Aorta (tissue), 5 donors: ENCODE results near the gene NDEL1. TPM values are rescaled to one million over a fixed set of nuclear protein-coding genes. Genes with fewer than 3 reads are reported as not detected.

Experiments used
- ATAC-seq: fragments of 200-7000 bp; cut with Tn5 transposase; one replicate; pipeline ENCODE4 v1.9.1; 2022; ENCODE audit warnings: moderate library complexity; ENCODE audit not compliant: low FRiP score
- DNase-seq, 2 donors: peaks; one replicate each; pipeline ENCODE4 v3.0.0-alpha.2; 2020
- H3K27ac ChIP-seq, 2 donors: one replicate each; pipeline ENCODE4 v1.5.1; 2013; ENCODE audit warnings: low read length in 2 of 2, mild to moderate bottlenecking in 2 of 2, moderate library complexity in 2 of 2, control low read depth in 1 of 2, inconsistent platforms in 1 of 2, low read depth in 1 of 2
- H3K27me3 ChIP-seq, 2 donors: one replicate each; pipeline ENCODE4 v1.6.1; 2013; ENCODE audit warnings: control low read depth in 1 of 2, low read length in 1 of 2, mild to moderate bottlenecking in 1 of 2, moderate library complexity in 1 of 2; ENCODE audit not compliant: insufficient read depth in 2 of 2, control insufficient read depth in 1 of 2
- H3K36me3 ChIP-seq, 2 donors: one replicate each; pipeline ENCODE4 v1.6.1; 2013; ENCODE audit warnings: control low read depth in 1 of 2, low read length in 1 of 2, mild to moderate bottlenecking in 1 of 2; ENCODE audit not compliant: insufficient read depth in 2 of 2, control insufficient read depth in 1 of 2
- H3K4me1 ChIP-seq, 2 donors: one replicate each; pipeline ENCODE4 v1.6.1; 2013; ENCODE audit warnings: low read length in 2 of 2, control low read depth in 1 of 2, mild to moderate bottlenecking in 1 of 2, moderate library complexity in 1 of 2; ENCODE audit not compliant: insufficient read depth in 2 of 2, control insufficient read depth in 1 of 2
- H3K4me3 ChIP-seq, 2 donors: one replicate each; pipeline ENCODE4 v1.5.1; 2013; ENCODE audit warnings: low read length in 2 of 2, control low read depth in 1 of 2, mild to moderate bottlenecking in 1 of 2
- H3K9me3 ChIP-seq: one replicate; pipeline ENCODE4 v1.6.1; 2013; ENCODE audit warnings: mild to moderate bottlenecking, low read length; ENCODE audit not compliant: control insufficient read depth
- WGBS, 2 donors: extraction: QIAGEN DNeasy Blood & Tissue Kit; methylation state at CpG; one replicate each; pipeline ENCODE4 v1.1.7; 2013; 5-methylcytosine and 5-hydroxymethylcytosine counted together
- intact Hi-C, 2 donors: fragments of 100-400 bp; cut with DNase I; formaldehyde crosslinking; loops; one replicate each; pipeline versions ENCODE4 v1.14.2 to v1.15.0; 2022
- polyA plus RNA-seq, 2 donors: library from polyadenylated mRNA; stranded (reverse); fragments of 200-250 nt; gene quantifications; one replicate each; pipeline ENCODE4 v1.2.3, GENCODE V29; 2013
- total RNA-seq, 2 donors: library from RNA; stranded (reverse); fragmentation: NEBNext Ultra II Directional; extraction: Animal tissue kit (Norgen Biotek cat#: 25700); gene quantifications; one replicate each; pipeline ENCODE4 v1.2.1, GENCODE V29; 2021
- donor health status: healthy with polysubstance abuse.
- donor health status: Bipolar disorder and iron deficiency.
- donor health status: DM: no; HTN: no; CAD: no.
- donor health status: DM: no; HTN: no; CAD: no.
- donor health status: DM: yes; HTN: yes; CAD: no.

NDEL1 gene
- total and polyA plus RNA-seq, 4 donors, result 52.3 to 135 (median 94.6) TPM

DNA sequence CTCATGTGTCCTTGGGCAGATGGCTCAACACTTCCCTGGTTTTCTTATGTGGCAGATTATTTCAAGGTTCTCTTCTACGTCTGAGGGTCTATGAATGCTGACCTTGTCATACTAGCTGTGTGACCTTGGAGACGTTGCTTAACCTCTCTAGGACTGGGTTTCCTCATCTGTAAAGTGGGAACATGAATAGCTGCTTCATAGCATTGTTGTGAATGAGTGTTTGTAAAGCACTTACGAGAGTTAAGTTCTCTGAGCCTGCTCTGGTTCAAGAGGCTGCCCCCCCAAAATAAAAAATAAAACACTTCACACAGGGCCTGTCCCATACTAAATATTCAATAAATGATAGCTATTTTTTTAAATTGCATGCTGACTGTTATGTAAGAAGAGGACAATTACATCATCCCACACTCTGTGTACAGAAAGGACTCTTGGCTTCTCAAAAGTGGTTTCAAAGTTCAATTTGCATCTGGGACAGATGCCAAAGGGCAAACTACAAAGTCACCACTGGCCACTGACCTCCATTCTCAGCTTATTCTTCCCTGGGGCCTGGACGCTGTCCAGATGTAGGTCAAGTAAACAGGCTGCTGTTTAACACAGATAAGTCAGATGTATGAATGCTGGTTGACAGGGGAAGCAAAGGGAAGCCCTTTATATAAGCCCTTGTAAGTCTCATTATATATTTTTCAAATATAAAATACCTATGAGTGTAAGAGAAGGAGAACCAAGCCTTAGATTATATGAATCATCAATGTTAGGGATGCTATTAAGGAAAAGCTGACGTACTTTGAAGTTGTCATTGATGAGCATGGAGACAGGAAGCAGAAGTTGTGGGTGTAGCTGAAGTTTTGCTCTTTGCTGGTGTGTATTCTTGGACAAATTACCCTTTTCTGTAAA, 15.4 kb upstream of the NDEL1 start:
- no peaks in the 10 kb centered on the region for H3K36me3 ChIP-seq
- intact Hi-C loops, result no loop called here
- no peak overlapping the region for H3K4me3 ChIP-seq
- WGBS, 2 donors, result 59 to 70% methylated on average over 5 of the region's 5 CpGs
- peak in 1 of 2 donors; percentile 59 for DNase-seq
- H3K27ac ChIP-seq, result no peak overlapping the region
- H3K27me3 ChIP-seq, result no peaks in the 10 kb centered on the region
- no peaks in the 10 kb centered on the region for H3K9me3 ChIP-seq
- ATAC-seq, result peak; percentile 48
- H3K4me1 ChIP-seq, result no peaks in the 10 kb centered on the region

DNA sequence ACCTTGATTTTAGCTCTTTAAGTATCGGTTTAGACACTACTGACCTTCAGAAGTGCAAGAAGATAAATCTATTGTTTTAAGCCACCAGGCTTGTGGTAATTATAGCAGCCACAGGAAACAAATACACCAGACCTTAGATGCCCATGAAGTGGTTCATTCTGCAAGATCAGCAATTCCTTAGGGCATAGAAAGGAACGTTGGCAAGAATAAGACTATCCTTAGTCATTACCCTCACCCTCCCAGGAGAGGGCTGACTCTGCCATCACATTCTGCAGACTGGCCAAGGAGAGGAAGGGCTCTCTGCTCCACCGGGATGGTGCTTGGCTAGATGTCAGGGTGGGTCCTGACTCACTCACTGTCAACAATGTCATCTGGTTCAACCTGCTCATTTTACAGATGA, 14.1 kb upstream of the NDEL1 start:
- 32 to 34% methylated on average over 3 of the region's 3 CpGs for WGBS, 2 donors
- intact Hi-C loops, result no loop called here
- Histone ChIP-seq H3K4me1 (no peaks in the 10 kb centered on the region), H3K27me3 (no peaks in the 10 kb centered on the region), H3K27ac (no peak overlapping the region), H3K4me3 (no peak overlapping the region), H3K9me3 (no peaks in the 10 kb centered on the region), H3K36me3 (no peaks in the 10 kb centered on the region)
- ATAC-seq (no peak), DNase-seq (no peak)

DNA sequence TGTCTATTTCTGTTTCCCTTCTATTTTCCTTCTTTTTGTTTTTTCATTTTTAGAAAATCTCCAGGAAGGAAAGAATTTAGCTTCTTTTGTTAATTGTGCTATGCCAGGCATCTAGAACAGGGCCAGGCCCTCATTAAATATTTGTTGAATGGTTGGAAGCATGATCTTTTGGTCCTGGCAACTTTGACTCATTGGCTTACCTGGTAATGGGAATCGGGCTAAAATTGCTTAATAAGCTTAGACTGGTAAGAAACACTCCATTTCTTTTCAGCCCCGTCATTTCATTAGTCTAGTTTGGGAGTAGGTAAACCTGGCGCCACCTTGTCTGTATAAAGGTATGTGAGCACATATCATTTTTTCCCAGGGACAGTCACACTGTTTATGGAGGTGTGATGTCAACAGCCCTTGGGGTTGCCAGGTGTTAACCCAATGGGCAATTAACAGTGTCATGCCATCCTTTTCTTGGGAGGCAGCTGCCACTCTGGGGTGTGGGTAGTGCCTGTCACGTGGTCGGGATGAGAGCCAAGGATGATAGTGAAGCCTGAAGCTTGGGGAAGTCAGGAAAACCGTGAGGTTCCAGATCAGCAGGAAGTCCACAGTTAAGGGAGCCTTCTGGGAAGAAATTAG, 9.5 kb upstream of the NDEL1 start:
- WGBS, 2 donors, result 74 to 83% methylated on average over 6 of the region's 6 CpGs
- Histone ChIP-seq H3K4me3 (no peak overlapping the region), H3K27me3 (no peaks in the 10 kb centered on the region), H3K4me1 (no peaks in the 10 kb centered on the region), H3K36me3 (no peaks in the 10 kb centered on the region), H3K9me3 (no peaks in the 10 kb centered on the region), H3K27ac (no peak overlapping the region)
- no peak for DNase-seq
- ATAC-seq, result no peak
- intact Hi-C loops, result no loop called here

DNA sequence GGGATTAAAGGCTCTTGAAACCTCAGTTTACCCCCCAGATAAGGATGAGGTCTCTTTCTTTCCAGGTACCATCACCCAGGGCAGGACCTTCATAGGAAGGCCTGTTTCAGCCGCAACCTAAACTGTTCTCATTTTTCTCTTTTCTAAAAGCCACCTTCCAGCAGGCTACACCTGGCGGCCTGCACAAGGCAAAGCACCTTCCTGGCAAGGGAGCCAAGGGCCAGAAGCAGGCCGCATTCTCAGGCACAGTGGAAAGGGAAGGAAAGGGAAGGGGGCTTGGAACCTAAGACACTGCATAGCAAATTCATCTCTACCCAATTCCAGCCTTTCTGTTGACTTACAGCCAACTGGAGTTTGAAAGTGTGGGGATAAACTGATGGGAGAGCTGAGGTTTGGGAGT, 8.9 kb upstream of the NDEL1 start:
- Histone ChIP-seq H3K27me3 (no peaks in the 10 kb centered on the region), H3K9me3 (no peaks in the 10 kb centered on the region), H3K36me3 (no peaks in the 10 kb centered on the region), H3K4me1 (no peaks in the 10 kb centered on the region), H3K27ac (no peak overlapping the region), H3K4me3 (no peak overlapping the region)
- ATAC-seq, result no peak
- intact Hi-C loops, result no loop called here
- 96 to 98% methylated on average over 3 of the region's 3 CpGs for WGBS, 2 donors
- no peak for DNase-seq

DNA sequence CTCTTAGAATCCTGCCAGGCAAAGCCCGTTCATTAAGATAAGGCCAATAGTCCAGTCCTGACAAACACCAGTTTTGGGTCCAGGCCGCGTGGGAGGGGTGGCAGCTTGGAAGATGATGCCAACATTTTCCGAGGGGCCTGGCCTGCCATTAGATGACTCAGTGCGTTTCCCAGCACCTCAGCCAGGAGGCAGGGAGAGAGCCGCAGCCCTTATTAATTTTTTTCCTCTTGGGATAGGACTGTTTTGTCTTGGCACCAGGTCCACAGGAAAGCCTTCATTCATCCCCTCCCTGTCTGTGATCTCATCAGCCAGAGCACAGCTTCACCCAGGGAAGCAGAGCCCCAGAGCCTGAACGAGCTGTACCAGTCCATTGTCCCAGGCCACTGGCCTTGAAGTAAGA, 4.7 kb upstream of the NDEL1 start:
- DNase-seq (peak; percentile 93 to 96), ATAC-seq (peak; percentile 72)
- H3K36me3 ChIP-seq, result no peaks in the 10 kb centered on the region
- H3K9me3 ChIP-seq, result no peaks in the 10 kb centered on the region
- peak overlapping the region; percentile 64 to 95 for H3K27ac ChIP-seq
- no peaks in the 10 kb centered on the region for H3K4me1 ChIP-seq
- no peaks in the 10 kb centered on the region for H3K27me3 ChIP-seq
- WGBS, 2 donors, result 1 to 5% methylated on average over 7 of the region's 7 CpGs
- H3K4me3 ChIP-seq, result no peak overlapping the region
- intact Hi-C loops, result loop anchor here in 1 of 2 donors (10.0 kb wide), 1 partner anchor 54 kb away; no protein-coding TSS in a partner anchor

DNA sequence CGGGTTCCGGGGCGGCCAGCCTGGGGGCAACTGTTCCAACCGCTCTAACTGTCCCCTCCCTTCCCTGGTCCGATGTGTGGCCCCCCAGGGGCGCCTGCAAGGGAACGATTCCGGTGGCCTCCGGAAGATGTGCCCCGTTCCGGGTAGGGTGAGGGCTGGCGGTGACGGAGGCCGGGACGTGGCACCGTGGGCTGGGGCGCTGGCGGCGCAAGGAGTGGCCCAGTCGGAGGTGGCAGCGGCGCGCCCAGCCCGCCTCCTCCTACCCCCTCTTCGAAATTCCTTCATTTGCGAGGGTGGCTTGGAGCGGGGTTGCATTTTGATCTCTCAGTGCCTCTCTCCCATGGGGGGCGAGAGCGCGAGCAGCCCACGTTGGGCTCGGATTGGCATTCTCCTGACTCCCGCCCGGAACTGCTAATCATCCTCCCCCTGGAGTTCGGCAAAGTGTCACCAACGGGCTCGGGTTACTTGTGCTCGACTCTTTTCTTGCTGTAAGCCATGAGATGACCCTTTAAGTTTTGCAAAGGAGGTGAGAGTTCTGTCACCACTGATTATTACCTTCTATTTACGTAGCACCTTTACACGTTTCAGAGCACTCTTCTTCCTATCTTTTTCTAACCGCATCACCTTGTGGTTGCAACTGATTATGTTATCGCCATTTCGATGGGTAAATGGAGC, 622 bp downstream of the NDEL1 start:
- Histone ChIP-seq H3K27ac (peak overlapping the region; percentile 94 to 99), H3K4me1 (peaks cover 0 to 8% of the 10 kb centered on the region in 2 donors), H3K9me3 (no peaks in the 10 kb centered on the region), H3K4me3 (peak overlapping the region; percentile 63 to 92), H3K27me3 (no peaks in the 10 kb centered on the region), H3K36me3 (no peaks in the 10 kb centered on the region)
- DNase-seq (peak; percentile 83 to 92), ATAC-seq (peak; percentile 85)
- WGBS, 2 donors, result 0 to 1% methylated on average over 41 to 43 of the region's 43 CpGs
- intact Hi-C loops, result loop anchor here in 1 of 2 donors (5.0 to 10.0 kb wide), 2 partner anchors 48 to 186 kb away; no protein-coding TSS in a partner anchor

DNA sequence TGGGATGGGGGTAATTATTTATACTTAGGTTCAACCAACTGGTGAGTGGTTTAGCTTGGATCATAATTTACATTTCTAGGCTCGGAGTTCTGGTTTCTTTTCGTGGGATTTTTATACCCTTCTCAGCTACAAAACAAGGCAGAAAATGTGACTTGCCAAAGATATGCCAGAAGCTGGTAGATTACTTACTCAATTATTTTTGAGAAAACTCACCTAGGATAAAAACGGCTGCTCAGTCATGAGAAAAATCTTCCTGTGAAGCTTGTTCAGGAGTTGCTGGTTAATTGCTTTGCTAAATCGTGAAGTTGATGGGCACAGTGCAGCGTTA, 1.1 kb downstream of the NDEL1 start:
- no peak for ATAC-seq
- Histone ChIP-seq H3K4me1 (peaks cover 2 to 11% of the 10 kb centered on the region in 2 donors), H3K27me3 (no peaks in the 10 kb centered on the region), H3K36me3 (no peaks in the 10 kb centered on the region), H3K4me3 (peak overlapping the region; percentile 63 to 92), H3K9me3 (no peaks in the 10 kb centered on the region), H3K27ac (peak overlapping the region in 1 of 2 donors; percentile 94)
- WGBS, 2 donors, result 1 to 2% methylated on average over 5 of the region's 5 CpGs
- intact Hi-C loops, result loop anchor here in 1 of 2 donors (5.0 to 10.0 kb wide), 2 partner anchors 48 to 185 kb away; no protein-coding TSS in a partner anchor
- no peak for DNase-seq

DNA sequence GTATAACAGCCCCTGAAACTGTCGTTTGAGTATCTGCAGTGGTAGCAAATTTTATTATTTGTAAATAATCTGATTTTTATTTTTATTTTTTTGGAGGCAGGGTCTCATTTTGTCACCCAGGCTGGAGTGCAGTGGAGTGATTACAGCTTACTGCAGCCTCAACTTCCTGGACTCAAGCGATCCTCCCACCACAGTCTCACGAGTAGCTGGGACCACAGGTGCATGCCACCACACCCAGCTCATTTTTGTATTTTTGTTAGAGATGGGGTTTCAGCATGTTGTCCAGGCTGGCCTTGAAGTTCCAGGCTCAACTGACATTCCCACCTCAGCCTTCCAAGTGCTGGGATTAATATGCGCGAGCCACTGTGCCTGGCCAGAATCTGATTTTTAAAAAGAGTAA, 2.8 kb downstream of the NDEL1 start:
- H3K9me3 ChIP-seq, result no peaks in the 10 kb centered on the region
- 68 to 76% methylated on average over 5 of the region's 5 CpGs for WGBS, 2 donors
- H3K27ac ChIP-seq, result no peak overlapping the region

More for the DNA sequence above, 2.8 kb downstream of the NDEL1 start:
- Histone ChIP-seq H3K4me1 (peaks cover 2 to 12% of the 10 kb centered on the region in 2 donors), H3K4me3 (no peak overlapping the region), H3K36me3 (peaks cover 0 to 2% of the 10 kb centered on the region in 2 donors), H3K27me3 (no peaks in the 10 kb centered on the region)
- ATAC-seq (no peak), DNase-seq (no peak)
- intact Hi-C loops, result loop anchor here in 1 of 2 donors (5.0 to 10.0 kb wide), 2 partner anchors 46 to 184 kb away; no protein-coding TSS in a partner anchor
